ENCODE data around the gene XRCC5.

DNA sequence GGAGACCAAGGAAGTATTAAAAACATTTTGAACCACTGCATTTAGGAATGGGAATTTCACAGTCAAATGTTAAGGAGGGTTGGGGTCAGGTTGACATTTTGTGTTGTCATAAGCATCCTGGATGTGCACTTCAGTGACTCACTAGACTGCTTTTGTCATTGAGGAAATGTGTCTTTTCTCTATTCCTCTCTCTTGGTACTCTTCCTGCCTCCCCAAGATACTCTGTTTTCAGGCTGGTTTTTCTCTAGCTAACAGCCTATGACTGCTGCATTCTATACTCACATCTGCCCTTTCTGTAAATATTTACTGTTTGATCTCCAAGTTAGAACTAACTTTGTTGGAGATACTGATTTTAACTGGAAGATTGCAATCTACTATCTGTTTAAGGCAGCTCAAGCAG lies 23.4 kb downstream of the XRCC5 start:
- TF ChIP-seq POLR2A (IDR thresholded peaks at IDR 0.05; ENCODE audit: low read depth, low read length) (no peak), POLR2AphosphoS5 (IDR thresholded peaks at IDR 0.05; ENCODE audit: insufficient read depth, low read depth, low read length) (no peak), EZH2 (IDR thresholded peaks at IDR 0.05; ENCODE audit: borderline replicate concordance, low read depth, low read length, severe bottlenecking) (no peak), GATA2 (IDR thresholded peaks at IDR 0.05; ENCODE audit: insufficient read depth, insufficient read length, low read depth, low read length) (no peak), FOS (IDR thresholded peaks at IDR 0.05; ENCODE audit: borderline replicate concordance, insufficient read depth, low read length) (no peak), MYC (IDR thresholded peaks at IDR 0.05; ENCODE audit: low read depth, low read length) (no peak), JUN (IDR thresholded peaks at IDR 0.05; ENCODE audit: borderline replicate concordance, insufficient read depth, insufficient read length, low read depth) (no peak)
- TF ChIP-seq, protein P1, sequence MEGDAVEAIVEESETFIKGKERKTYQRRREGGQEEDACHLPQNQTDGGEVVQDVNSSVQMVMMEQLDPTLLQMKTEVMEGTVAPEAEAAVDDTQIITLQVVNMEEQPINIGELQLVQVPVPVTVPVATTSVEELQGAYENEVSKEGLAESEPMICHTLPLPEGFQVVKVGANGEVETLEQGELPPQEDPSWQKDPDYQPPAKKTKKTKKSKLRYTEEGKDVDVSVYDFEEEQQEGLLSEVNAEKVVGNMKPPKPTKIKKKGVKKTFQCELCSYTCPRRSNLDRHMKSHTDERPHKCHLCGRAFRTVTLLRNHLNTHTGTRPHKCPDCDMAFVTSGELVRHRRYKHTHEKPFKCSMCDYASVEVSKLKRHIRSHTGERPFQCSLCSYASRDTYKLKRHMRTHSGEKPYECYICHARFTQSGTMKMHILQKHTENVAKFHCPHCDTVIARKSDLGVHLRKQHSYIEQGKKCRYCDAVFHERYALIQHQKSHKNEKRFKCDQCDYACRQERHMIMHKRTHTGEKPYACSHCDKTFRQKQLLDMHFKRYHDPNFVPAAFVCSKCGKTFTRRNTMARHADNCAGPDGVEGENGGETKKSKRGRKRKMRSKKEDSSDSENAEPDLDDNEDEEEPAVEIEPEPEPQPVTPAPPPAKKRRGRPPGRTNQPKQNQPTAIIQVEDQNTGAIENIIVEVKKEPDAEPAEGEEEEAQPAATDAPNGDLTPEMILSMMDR (IDR thresholded peaks at IDR 0.05; ENCODE audit: extremely low read depth in 1 of 2, insufficient read depth in 1 of 2, low read depth in 1 of 2, low read length in 2 of 2), result no peak
- TF ChIP-seq, protein P2, sequence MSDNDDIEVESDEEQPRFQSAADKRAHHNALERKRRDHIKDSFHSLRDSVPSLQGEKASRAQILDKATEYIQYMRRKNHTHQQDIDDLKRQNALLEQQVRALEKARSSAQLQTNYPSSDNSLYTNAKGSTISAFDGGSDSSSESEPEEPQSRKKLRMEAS (IDR thresholded peaks at IDR 0.05; ENCODE audit: insufficient read depth, insufficient read length), result no peak

Data from endothelial cell of umbilical vein (primary cell).